Gastrocnemius medialis (tissue), 4 donors: ENCODE data around the gene CCSER1. TPM values are rescaled to one million over a fixed set of nuclear protein-coding genes. Genes with fewer than 3 reads are reported as not detected.

Experiments used
- ATAC-seq, 2 donors: fragments of 150-250 bp; one replicate each; pipeline ENCODE4 v1.9.1; 2016
- DNase-seq, 2 donors: peaks; one replicate each; pipeline ENCODE4 v3.0.0-alpha.2; 2019
- H3K27ac ChIP-seq, 4 donors: fragments of 200-600 bp; sonication (generic); 1 replicate in 1 of 4; 2 replicates in 3 of 4; pipeline ENCODE4 v1.5.1; 2016 to 2018; ENCODE audit warnings: mild to moderate bottlenecking in 2 of 4, moderate library complexity in 1 of 4
- H3K27me3 ChIP-seq, 3 donors: fragments of 200-600 bp; sonication (generic) in 2 of 3; 1 replicate in 1 of 3; 2 replicates in 2 of 3; pipeline versions ENCODE4 v1.5.1 to v1.6.0; 2016 to 2019; ENCODE audit warnings: mild to moderate bottlenecking in 1 of 3, moderate library complexity in 1 of 3
- H3K36me3 ChIP-seq, 2 donors: fragments of 200-600 bp; sonication (generic) in 1 of 2; one replicate each; pipeline ENCODE4 v1.5.1; 2017 to 2018
- H3K4me1 ChIP-seq, 2 donors: fragments of 200-600 bp; sonication (generic) in 1 of 2; one replicate each; pipeline ENCODE4 v1.5.1; 2016 to 2017; ENCODE audit warnings: mild to moderate bottlenecking in 2 of 2
- H3K4me3 ChIP-seq, 4 donors: fragments of 200-600 bp; sonication (generic) in 3 of 4; 1 replicate in 1 of 4; 2 replicates in 3 of 4; pipeline ENCODE4 v1.5.1; 2016 to 2019; ENCODE audit warnings: mild to moderate bottlenecking in 2 of 4
- H3K9me3 ChIP-seq, 3 donors: fragments of 200-600 bp; sonication (generic) in 2 of 3; 1 replicate in 1 of 3; 2 replicates in 2 of 3; pipeline ENCODE4 v1.5.1; 2016 to 2019
- POLR2A ChIP-seq, 2 donors: fragments of 450-650 bp; IDR thresholded peaks; one replicate each; pipeline ENCODE4 v1.6.1; 2017; ENCODE audit warnings: antibody characterized with exemption in 2 of 2, mild to moderate bottlenecking in 2 of 2, moderate library complexity in 2 of 2
- in situ Hi-C, 4 donors: fragments of 200-750 bp; cut with MboI; loops; one replicate each; pipeline versions ENCODE4 v1.15.0 to v1.8.0; 2017; ENCODE audit warnings: low sequenced_read_pairs in 4 of 4
- intact Hi-C: fragments of 100-400 bp; cut with DNase I; formaldehyde crosslinking; loops from one replicate; pipeline ENCODE4 v1.15.1; 2023; ENCODE audit warnings: low total_unique reads
- total RNA-seq, 4 donors: library from RNA; depleted of rRNA; stranded (reverse); fragments of >200 nt; gene quantifications; one replicate each; pipeline versions ENCODE4 v1.1.0 to v1.2.3, GENCODE V29; 2016
- TF ChIP-seq, protein P1 (sequence below), 5 experiments: fragments of 450-650 bp in 3 of 5; fragments of 200-600 bp in 2 of 5; sonication (generic) in 2 of 5; IDR thresholded peaks in 4 of 5; conservative IDR thresholded peaks in 1 of 5; 1 replicate in 4 of 5; 2 replicates in 1 of 5; pipeline ENCODE4 v1.5.1; 2016 to 2019; ENCODE audit warnings: antibody characterized with exemption in 5 of 5, mild to moderate bottlenecking in 3 of 5, moderate library complexity in 3 of 5

CCSER1 gene
- total RNA-seq, 4 donors from 2014 or later, result 0.39 to 0.83 (median 0.63) TPM

GRCh38 chr4:90181644-90182043 is 54.5 kb downstream of the CCSER1 start:
- H3K4me1 ChIP-seq, result no peaks in the 10 kb centered on the region
- H3K27ac ChIP-seq, result no peak overlapping the region
- no peak for ATAC-seq
- no peak for DNase-seq
- H3K4me3 ChIP-seq, result no peak overlapping the region
- intact Hi-C loops, result no loop called here
- no peaks in the 10 kb centered on the region for H3K36me3 ChIP-seq
- TF ChIP-seq, protein P1, sequence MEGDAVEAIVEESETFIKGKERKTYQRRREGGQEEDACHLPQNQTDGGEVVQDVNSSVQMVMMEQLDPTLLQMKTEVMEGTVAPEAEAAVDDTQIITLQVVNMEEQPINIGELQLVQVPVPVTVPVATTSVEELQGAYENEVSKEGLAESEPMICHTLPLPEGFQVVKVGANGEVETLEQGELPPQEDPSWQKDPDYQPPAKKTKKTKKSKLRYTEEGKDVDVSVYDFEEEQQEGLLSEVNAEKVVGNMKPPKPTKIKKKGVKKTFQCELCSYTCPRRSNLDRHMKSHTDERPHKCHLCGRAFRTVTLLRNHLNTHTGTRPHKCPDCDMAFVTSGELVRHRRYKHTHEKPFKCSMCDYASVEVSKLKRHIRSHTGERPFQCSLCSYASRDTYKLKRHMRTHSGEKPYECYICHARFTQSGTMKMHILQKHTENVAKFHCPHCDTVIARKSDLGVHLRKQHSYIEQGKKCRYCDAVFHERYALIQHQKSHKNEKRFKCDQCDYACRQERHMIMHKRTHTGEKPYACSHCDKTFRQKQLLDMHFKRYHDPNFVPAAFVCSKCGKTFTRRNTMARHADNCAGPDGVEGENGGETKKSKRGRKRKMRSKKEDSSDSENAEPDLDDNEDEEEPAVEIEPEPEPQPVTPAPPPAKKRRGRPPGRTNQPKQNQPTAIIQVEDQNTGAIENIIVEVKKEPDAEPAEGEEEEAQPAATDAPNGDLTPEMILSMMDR (IDR thresholded peaks at IDR 0.05 in 4 of 5, conservative IDR thresholded peaks at IDR 0.05 in 1 of 5), result no peak
- no peak for TF ChIP-seq POLR2A (IDR thresholded peaks at IDR 0.05)
- no peaks in the 10 kb centered on the region for H3K9me3 ChIP-seq
- no peaks in the 10 kb centered on the region for H3K27me3 ChIP-seq
- in situ Hi-C loops, result no loop called here

DNA sequence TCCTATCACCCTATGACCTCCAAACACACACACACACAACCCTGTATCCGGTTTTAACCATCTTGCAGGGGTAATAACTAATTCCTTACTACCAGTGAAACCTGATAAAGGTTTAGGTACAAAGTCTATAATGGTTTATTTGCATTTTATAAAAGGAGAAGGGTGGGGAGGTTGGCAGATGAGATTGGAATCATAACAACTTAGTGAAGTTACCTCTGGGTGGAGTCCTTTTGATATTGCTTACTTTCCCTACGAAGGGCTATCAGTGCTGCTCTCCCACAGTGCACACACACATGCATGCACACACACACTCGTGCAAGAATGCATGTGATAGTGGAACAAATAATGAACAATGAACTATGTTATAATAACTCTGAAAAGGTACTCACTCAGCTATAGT is 56.1 kb downstream of the CCSER1 start:
- in situ Hi-C loops (no loop called here), intact Hi-C loops (no loop called here)
- H3K4me3 ChIP-seq, result no peak overlapping the region
- H3K9me3 ChIP-seq, result no peaks in the 10 kb centered on the region
- no peak for ATAC-seq
- no peak for DNase-seq
- no peaks in the 10 kb centered on the region for H3K27me3 ChIP-seq
- no peaks in the 10 kb centered on the region for H3K4me1 ChIP-seq
- no peaks in the 10 kb centered on the region for H3K36me3 ChIP-seq
- H3K27ac ChIP-seq, result no peak overlapping the region
- TF ChIP-seq POLR2A (IDR thresholded peaks at IDR 0.05), result no peak
- TF ChIP-seq, protein P1 (IDR thresholded peaks at IDR 0.05 in 4 of 5, conservative IDR thresholded peaks at IDR 0.05 in 1 of 5), result no peak

- H3K4me1 ChIP-seq, result no peaks in the 10 kb centered on the region
- TF ChIP-seq, protein P1 (IDR thresholded peaks at IDR 0.05 in 4 of 5, conservative IDR thresholded peaks at IDR 0.05 in 1 of 5), result no peak
- no peak for TF ChIP-seq POLR2A (IDR thresholded peaks at IDR 0.05)
- DNase-seq (no peak), ATAC-seq (no peak)
- H3K36me3 ChIP-seq, result no peaks in the 10 kb centered on the region
- H3K27me3 ChIP-seq, result no peaks in the 10 kb centered on the region
- H3K9me3 ChIP-seq, result no peaks in the 10 kb centered on the region
- no peak overlapping the region for H3K27ac ChIP-seq
- in situ Hi-C loops, result no loop called here
- no peak overlapping the region for H3K4me3 ChIP-seq
- intact Hi-C loops, result no loop called here
Measured at GRCh38 chr4:90184560-90184959, 57.4 kb downstream of the CCSER1 start.

GRCh38 chr4:90185416-90185815 is 58.2 kb downstream of the CCSER1 start:
- in situ Hi-C loops, result no loop called here
- Histone ChIP-seq H3K27ac (no peak overlapping the region), H3K4me3 (no peak overlapping the region), H3K9me3 (no peaks in the 10 kb centered on the region), H3K4me1 (no peaks in the 10 kb centered on the region), H3K36me3 (no peaks in the 10 kb centered on the region), H3K27me3 (no peaks in the 10 kb centered on the region)
- ATAC-seq (no peak), DNase-seq (no peak)
- TF ChIP-seq, protein P1 (IDR thresholded peaks at IDR 0.05 in 4 of 5, conservative IDR thresholded peaks at IDR 0.05 in 1 of 5), result no peak
- TF ChIP-seq POLR2A (IDR thresholded peaks at IDR 0.05), result no peak
- intact Hi-C loops, result no loop called here

GRCh38 chr4:90186229-90186628 is 59.0 kb downstream of the CCSER1 start:
- H3K27ac ChIP-seq, result no peak overlapping the region
- no peak overlapping the region for H3K4me3 ChIP-seq
- no peak for ATAC-seq
- H3K4me1 ChIP-seq, result no peaks in the 10 kb centered on the region
- no peak for DNase-seq
- intact Hi-C loops (no loop called here), in situ Hi-C loops (no loop called here)
- H3K27me3 ChIP-seq, result no peaks in the 10 kb centered on the region
- TF ChIP-seq, protein P1 (IDR thresholded peaks at IDR 0.05 in 4 of 5, conservative IDR thresholded peaks at IDR 0.05 in 1 of 5), result no peak
- no peak for TF ChIP-seq POLR2A (IDR thresholded peaks at IDR 0.05)
- no peaks in the 10 kb centered on the region for H3K9me3 ChIP-seq
- no peaks in the 10 kb centered on the region for H3K36me3 ChIP-seq
